LoVo (cell line): ENCODE results near the gene COX7A1.
"Not testable (repeated sequence)": the region's sequence is repeated elsewhere in the genome, so short reads cannot be mapped to it uniquely, and the experiment has no call there.

Experiments used
- DNase-seq: peaks from one replicate; pipeline ENCODE4 v3.0.0-alpha.2; 2016; ENCODE audit warnings: low spot score

Gene COX7A1

DNA sequence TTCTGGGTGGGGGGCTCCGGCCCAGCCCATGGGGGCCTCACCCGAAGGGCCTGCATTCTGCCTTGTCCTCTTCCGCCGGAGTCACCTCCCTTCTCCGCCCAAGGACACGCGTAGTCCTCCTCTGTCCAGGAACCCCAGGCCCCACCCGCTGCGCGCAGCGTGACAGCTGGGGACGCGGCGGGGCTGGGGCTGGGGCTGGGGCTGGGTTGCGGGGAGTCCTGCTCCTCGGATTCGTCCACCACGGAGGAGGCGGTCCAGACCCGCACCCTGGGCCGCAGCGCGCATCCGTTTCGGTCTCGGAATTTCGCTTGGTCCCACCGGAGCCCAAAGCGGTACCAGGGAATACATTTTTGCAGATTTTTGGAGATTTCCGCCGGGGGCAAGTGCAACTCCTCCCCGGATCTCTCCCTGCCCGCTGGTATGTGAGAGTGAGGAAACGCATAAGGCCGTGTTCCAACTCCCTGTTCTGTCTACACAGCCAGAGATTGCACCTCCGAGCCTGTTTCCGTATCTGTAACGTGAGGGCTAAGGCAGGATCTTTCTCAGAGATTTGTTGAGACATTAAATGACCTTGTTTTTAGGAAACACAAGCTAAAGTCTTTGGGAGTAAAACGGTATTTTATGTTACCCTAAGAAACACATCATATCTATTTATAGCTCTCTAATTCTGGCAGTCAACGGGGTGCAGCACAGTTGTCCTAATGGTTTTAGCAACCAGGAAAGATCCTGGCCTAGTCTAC is at the start of gene COX7A1:
Gene COX7A1 (minus strand): TSS at position 96 of the 740 bp plus-strand sequence. CDS start 40 bp downstream, at position 56.
- DNase-seq = no peak

DNA sequence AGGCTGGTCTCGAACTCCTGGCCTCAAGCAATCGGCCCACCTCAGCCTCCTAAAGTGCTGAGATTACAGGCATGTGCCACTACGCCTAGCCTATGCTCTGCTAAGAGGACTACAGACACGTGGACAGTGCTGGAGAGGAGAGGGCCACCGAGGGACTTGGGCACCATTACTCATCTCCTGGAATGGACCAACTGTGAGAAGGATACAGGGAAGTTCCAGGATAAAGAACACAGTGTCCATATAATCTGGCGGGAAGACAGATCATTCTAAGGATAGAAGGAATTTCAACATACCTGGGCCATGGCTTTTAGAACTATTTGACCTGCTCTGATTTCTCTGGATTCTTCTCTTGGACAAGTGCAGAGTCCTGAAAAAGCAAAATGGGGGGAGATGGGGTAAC is 49.4 kb upstream of the COX7A1 start:
- DNase-seq = no peak

DNA sequence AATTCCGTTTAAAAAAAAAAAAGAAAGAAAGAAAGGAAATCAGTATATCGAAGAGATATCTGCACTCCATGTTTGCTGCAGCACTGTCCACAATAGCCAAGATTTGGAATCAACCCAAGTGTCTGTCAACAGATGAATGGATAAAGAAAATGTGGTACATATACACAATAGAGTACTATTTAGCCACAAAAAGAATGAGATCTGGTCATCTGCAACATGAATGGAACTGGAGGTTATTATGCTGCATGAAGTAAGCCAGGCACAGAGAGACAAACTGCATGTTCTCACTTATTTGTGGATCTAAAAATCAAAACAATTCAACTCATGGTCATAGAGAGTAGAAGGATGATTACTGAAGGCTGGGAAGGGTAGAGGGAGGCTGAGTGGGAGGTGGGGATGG is 45.9 kb upstream of the COX7A1 start:
- DNase-seq = no peak

DNA sequence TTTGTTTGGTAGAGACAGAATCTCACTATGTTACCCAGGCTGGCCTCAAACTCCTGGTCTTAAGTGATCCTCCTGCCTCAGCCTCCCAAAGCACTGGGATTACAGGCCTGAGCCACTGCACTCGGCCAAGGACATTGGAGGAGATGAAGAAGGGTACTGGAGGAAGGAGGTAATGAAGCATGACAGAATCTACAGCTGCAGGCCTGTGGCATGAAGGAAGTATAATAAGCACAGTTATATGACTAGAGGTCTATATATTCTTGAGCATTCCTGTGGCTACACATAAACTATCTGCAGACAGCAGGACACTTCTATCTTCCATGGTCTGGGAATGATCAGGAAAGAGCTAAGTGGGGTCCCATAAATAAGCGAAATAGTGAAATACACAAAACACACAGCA is 44.0 kb upstream of the COX7A1 start:
- no peak for DNase-seq

DNA sequence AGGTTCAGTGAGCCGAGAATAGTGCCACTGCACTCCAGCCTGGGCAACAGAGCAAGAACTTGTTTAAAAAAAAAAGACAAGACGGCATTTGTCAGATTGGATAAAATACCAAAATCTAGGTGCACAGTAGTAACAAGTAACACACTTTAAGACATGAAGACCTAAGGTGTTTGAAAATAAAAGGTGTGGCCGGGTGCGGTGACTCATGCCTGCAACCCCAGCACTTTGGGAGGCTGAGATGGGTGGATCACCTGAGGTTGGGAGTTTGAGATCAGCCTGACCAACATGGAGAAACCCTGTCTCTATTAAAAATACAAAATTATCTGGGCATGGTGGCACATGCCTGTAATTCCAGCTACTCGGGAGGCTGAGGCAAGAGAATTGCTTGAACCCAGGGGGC is 34.5 kb upstream of the COX7A1 start:
- DNase-seq = not testable (repeated sequence)

DNA sequence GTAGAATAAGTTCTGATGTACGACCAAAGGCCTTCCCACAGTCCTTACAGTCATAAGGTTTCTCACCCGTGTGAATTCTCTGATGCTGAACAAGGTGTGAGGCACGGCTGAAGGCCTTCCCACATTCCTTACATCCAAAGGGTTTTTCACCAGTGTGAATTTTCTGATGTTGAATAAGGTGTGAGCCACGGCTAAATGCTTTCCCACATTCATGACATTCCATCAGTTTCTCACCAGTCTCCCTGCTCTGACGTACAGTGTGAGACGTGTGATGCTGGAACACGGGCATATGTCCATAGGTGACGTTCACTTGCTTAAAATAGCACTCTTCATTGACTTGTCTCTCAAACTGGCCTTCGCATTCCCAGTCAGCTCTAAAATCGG is 31.0 kb upstream of the COX7A1 start:
- no peak for DNase-seq

DNA sequence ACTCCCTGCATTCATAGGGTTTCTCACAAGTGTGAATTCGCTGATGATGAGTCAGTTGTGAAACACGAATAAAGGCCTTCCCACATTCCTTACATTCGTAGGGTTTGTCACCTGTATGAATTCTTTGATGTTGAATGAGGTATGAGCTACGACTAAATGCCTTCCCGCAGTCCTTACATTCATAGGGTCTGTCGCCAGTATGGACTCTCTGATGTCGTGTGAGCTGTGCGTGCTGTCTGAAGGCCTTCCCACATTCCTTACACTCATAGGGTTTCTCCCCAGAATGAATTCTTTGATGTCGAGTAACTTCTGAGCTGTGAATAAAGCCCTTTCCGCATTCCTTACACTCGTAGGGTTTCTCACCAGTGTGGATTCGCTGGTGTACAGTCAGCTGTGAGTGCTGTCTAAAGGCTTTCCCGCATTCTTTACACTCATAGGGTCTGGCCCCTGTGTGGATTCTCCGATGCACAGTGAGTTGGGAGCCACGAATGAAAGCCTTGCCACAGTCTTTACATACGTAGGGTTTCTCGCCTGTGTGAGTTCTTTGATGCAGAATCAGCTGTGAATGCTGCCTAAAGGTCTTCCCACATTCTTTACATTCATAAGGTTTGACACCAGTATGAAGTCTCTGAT is 30.5 kb upstream of the COX7A1 start:
- peak; percentile 25 for DNase-seq

DNA sequence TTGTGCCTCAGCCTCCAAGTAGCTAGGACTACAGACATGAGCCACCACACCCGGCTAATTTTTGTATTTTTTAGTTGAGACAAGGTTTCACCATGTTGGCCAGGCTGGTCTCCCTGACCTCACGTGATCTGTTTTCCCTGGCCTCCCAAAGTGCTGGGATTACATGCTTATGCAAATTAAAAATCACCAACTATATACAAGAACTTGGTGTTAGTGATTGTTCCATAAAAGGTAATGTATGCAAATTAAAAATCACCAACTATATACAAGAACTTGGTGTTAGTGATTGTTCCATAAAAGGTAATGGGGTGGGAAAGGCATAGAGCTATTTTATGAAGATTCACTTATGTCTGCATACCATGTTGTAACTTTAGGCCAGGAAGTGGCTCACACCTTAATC is 26.8 kb upstream of the COX7A1 start:
- not testable (repeated sequence) for DNase-seq

DNA sequence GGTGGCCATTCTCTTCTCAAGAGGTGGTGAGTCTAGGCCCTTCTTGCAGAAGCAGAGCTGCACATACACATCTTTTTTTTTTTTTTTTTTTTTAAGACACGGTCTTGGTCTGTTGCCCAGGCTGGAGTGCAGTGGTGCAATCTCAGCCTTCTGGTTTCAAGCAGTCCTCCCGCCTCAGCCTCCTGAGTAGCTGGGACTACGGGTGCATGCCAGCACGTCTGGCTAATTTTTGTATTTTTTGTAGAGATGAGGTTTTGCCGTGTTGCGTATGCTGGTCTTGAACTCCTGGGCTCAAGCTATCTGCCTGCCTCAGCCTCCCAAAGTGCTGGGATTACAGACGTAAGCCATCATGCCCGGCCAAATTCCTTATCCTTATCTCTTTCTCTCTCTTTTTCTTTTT is 21.6 kb upstream of the COX7A1 start:
- DNase-seq = not testable (repeated sequence)

DNA sequence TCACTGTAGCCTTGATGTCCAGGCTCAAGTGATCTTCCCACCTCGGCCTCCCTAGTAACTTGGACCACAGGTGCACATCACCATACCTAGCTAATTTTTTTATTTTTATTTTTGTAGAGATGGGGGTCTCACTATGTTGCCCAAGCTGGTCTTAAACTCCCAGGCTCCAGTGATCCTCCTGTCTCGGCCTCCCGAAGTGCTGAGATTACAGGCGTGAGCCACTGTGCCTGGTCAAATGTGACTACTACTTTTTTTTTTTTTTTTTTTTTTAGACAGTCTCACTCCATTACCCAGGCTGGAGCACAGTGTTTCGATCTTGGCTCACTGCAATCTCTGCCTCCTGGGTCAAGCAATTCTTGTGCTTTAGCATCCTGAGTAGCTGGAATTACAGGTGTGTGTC is 20.6 kb upstream of the COX7A1 start:
- no peak for DNase-seq

DNA sequence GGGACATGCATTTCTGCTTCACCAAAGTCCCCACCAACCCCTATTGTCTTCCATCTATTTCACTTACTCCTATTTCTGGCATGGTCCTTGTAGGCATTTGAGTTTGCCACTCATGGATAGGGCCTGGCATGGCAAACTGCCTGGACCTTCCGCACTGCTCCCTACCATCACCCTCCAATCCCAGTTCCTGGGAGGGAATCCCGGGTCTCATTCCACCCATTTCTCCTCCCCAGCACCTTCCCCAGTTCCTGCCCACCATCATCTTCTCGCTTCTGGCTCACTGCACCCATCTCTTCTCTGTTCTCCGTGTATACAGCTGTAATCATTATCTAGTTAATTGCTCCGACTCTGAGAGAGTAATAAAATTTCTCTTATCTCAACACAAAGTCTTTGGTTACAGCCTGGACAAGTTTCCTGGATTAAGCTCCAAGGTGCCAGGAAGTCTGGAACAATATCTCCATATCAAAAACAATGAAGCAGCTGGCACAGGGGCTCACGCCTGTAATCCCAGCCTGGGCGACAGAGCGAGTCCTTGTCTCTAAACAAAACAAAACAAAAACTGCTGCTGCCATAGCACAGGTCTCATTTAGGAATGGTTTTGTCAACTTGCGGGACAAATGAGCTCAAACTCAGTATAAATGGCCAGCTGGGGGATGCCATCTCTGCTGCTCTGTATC is 17.0 kb upstream of the COX7A1 start:
- peak; percentile 41 for DNase-seq

DNA sequence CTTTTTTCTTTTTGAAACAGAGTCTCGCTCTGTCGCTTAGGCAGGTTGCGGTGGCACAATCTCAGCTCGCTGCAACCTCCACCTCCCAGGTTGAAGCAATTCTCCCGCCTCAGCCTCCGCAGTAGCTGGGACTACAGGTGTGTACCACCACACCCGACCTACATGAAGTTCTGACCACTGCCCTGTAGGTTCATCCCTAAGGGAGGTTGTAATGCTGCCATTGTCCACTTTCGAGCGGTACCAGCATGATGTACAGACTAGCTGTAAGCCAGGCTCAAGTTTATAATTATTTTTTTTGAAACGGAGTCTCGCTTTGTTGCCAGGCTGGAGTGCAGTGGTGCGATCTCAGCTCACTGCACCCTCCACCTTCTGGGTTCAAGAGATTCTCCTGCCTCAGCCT is 11.6 kb upstream of the COX7A1 start:
- DNase-seq = no peak

DNA sequence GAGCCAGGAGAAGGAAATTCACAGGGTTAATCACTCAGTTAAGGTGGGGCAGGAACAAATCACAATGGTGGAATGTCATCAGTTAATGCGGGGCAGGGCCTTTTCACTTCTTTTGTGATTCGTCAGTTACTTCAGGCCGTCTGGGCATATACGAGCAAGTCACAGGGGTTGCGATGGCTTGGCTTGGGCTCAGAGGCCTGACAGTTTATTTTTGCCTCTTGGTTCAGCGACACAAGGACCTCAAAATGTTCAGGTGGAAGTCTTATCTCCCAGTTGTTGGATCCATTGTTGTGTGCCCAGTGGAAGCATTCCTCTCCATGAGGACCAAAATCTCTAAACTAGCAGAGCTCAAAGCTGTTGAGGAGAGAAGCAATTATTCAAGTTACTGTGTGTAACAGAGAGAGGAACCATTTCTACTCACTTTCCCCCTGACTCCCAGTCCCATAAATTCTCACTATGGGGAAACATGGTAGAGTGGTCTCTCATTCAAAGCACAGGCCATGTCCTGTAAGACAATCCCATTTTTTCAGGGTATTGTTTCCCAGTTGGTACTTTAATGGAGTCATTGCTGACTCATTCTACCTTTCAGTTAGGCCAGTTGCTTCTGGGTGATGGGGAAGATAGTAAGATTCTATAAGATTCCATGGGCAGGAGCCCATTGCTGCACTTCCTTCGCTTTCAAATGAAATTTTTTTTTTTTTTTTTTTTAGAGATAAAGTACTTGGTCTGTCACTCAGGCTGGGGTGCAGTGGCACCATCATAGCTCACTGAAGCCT is 8.8 kb upstream of the COX7A1 start:
- no peak for DNase-seq

DNA sequence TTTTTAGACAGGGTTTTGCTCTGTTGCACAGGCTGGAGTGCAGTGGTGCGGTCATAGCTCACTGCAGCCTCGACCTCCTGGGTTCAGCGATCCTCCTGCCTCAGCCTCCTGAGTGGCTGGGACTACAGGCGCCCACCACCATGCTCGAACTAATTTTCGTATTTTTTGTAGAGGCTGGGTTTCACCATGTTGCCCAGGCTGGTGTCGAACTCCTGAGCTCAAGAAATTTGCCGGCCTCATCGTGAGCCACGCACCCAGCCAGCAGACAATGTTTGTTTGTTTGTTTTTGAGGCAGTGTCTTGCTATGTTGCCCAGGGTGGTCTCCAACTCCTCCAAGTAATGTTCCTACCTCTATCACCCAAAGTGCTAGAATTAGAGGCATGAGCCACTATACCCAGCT is 879 bp upstream of the COX7A1 start:
- DNase-seq = no peak

DNA sequence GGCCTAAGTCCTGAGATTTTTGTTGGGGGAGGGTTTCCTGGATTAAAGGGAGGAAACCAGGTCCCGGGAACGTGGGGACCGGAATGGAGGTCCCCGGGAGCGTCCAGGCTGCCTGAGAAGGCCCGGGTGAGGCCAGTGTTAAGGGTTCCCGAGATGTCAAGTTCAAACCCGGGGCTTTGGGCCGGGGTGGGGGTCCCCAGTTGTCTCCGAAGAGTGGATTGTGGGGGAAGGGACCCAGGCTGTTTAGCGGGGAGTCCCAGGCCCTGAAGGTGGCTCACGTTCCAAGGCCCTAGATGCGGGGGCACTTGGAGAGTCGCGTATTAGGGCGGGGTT is 262 bp downstream of the COX7A1 start:
- no peak for DNase-seq

DNA sequence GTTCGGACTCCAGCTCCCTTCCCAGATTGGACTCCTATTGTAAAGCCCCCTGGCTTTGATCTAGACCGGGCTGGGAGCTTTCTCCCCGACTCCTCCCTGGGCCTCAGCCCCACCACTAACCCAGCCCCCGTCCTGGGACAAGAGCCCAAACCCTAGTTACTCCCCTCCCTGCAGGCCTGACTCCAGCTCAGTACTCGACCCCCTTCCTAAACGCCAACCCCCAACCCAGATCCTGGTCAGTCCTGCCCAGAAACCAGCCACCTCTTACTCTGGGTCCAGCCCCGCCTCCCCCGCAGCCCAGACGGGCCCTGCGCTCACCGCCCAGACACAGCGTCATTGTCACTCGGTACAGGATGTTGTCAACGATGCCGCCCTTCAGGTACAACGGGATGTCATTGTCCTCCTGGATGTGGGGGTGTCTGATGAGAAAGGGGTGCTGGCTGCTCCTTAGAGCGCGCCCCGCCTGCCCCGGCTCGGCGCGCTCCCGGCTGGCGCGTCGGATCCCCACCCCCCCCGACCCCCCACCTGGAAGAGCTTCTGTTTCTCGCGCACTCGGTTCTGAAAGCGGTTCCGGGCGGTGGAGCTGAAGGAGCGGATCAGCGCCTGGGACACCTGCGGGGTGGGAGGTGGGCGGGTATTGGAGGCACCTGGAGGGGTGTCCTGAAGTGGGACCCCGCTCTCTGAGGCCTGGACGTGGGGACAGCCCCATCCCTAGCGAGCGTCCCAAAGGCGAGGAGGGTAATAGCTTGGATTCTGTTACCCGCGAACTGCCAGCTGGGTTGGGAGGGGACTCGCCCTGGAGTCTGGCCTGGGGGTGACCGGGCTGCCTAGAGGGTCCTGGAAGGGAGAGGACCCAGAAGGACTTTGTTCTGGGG is 866 bp downstream of the COX7A1 start:
- DNase-seq = no peak

DNA sequence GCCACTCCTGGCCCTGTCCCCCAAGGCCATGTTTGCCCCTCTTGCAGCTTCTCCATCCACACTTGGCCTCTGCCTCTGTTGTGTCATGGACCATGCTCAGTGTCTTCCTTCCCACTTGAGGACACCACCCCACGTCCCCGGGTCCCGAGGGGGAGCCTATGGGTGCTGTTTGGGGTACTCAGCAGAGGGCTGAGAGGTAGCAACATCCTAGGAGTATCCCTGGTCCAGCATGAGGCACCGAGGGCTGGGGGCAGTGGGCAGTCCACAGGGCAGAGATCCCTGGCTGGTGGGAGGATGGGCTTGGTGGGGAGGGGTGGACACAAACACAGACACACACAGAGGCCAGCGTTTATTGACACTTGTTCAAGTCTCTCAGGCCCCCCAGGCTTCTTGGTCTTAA is 1.7 kb downstream of the COX7A1 start:
- DNase-seq = no peak

DNA sequence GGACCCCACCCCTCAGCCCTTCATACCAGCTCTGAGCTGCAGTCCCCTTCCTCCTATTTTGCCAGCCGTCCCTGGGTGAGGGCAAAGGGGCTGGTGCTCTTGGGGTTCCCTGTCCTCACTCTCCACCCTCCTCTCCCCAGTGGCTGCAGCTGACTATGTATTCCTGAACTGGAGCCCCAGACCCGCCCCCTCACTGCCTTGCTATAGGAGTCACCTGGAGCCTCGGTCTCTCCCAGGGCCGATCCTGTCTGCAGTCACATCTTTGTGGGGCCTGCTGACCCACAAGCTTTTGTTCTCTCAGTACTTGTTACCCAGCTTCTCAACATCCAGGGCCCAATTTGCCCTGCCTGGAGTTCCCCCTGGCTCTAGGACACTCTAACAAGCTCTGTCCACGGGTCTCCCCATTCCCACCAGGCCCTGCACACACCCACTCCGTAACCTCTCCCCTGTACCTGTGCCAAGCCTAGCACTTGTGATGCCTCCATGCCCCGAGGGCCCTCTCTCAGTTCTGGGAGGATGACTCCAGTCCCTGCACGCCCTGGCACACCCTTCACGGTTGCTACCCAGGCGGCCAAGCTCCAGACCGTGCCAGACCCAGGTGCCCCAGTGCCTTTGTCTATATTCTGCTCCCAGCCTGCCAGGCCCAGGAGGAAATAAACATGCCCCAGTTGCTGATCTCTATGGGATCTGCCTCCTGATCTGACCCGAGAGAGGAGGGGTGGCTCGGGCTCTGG is 2.4 kb downstream of the COX7A1 start:
- no peak for DNase-seq

DNA sequence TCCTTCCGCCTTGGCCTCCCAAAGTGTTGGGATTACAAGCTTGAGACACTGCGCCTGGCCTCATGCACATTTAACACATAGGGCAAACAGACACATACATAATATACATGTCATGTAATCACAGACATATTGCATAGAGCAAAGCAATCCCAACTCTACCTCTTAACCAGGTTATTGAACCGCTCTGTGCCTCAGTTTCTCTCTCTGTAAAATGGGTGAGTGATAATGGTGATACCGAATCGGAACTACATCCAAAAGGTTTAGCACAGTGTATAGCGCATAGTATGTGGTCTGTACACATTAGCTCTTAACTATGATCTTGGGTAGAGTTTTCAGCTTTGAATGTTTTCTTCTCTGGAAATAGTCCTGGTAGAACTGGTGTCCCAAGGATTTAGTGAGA is 7.6 kb downstream of the COX7A1 start:
- DNase-seq = no peak

DNA sequence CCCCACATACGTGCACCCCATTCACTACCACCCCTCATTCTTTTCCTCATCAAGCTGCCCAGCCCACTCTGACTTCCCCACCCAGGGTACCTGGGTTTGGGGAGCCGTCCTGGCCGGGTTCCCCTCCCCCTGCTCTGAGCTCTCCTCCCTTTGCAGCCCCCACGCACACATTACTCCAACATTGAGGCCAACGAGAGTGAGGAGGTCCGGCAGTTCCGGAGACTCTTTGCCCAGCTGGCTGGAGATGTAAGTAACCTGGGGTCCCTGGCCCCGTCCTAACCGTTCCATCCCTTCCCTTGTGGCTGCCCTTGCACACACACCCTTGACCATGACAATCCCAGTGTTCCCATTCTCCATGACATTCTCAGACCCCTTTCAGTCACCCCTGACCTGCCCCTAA is 9.8 kb downstream of the COX7A1 start:
- no peak for DNase-seq

DNA sequence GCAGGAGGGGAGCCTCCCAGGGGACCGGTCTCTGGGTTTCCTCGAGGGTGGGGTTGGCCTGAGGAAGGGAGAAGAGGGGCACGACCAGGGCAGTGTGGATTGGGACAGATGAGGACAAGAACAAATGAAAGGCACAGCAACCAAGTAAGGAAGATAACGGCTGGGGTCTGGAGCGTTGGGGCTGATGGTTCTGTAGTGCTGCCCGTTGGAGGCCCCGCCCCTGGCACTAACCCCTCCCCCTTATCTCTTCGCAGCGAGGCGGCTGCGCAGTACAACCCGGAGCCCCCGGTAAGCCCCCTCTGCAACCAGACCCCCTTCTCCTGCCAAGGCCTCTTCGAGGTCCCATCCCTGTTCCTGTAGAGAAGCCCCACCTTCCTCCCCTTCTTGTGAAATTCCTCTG is 10.2 kb downstream of the COX7A1 start:
- DNase-seq = no peak
